ENCODE results near the gene GARIN5B. TPM values are rescaled to one million over a fixed set of nuclear protein-coding genes. Genes with fewer than 3 reads are reported as not detected.
A peak's percentile ranks its signal among the peaks of the same experiment; 100 is the strongest.

The GARIN5B gene
- total RNA-seq, 1 experiment from 2014 or later = not detected

GRCh38 chr19:55390461-55390880 lies 27.4 kb upstream of the GARIN5B start:
- no peak for DNase-seq (ENCODE audit: low spot score)
- in situ Hi-C loops (cut with HindIII; ENCODE audit: low sequenced_read_pairs) = no loop called here

- no peak for DNase-seq (ENCODE audit: low spot score)
- in situ Hi-C loops (cut with HindIII; ENCODE audit: low sequenced_read_pairs) = no loop called here
Measured at GRCh38 chr19:55389386-55390317, 26.6 kb upstream of the GARIN5B start.

DNA sequence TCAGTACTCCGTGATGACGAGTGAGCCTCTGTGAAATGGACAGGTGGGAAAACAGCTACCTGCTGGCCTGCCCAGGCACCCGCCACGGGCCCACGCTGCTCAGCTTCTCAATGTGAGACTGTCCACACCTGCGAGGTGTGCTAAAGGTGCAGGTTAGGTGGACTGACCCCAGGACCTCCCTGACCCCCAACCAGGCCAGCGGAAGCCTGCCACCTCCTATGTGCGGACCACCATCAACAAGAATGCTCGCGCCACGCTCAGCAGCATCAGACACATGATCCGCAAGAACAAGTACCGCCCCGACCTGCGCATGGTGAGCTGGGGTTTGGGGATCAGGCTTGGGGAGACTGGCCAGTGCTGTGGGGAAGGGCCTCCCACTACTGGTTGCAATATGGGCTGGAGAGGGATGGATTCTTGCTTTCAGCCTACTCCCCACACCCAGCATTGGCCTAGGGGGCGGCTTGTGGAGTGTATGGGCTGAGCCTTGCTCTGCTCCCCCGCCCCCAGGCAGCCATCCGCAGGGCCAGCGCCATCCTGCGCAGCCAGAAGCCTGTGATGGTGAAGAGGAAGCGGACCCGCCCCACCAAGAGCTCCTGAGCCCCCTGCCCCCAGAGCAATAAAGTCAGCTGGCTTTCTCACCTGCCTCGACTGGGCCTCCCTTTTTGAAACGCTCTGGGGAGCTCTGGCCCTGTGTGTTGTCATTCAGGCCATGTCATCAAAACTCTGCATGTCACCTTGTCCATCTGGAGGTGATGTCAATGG lies 24.9 kb upstream of the GARIN5B start:
- no peak for DNase-seq (ENCODE audit: low spot score)
- in situ Hi-C loops (cut with HindIII; ENCODE audit: low sequenced_read_pairs) = no loop called here

- no peak for DNase-seq (ENCODE audit: low spot score)
- in situ Hi-C loops (cut with HindIII; ENCODE audit: low sequenced_read_pairs) = no loop called here
Measured at GRCh38 chr19:55386493-55386971, 23.5 kb upstream of the GARIN5B start.

DNA sequence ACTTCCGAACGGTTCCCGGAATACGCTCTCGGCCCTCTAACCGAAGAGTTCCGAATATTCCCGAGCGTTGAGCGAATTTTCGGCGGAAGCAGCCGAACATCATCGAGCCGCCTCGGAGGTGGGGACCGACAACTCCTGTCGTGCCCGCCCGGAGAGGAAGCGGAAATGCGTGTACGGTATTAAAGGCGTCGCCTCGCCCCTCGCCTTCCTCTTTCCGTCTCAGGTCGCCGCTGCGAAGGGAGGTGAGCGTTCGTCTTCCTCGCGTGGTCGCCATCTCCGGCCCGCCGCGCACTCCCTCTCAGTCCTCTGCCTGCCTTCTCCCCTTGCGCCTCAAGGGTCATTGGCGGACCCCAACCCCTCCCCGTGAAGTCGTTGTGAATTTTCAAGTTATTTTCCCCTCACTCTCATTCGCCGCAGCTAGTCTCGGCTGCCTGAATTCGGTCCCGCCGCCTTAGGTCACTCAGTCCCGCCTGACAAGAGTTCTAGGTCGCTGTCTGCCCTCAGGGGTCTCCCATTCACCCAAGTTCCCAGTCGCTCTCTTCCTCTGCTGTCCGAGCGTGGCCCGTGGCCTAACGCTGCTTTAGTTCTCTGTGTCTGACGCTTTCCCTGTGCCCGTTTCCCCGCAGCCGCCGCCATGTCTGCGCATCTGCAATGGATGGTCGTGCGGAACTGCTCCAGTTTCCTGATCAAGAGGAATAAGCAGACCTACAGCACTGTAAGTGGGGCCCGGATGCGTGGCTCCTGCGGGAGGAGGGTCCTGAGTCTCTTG lies 22.8 kb upstream of the GARIN5B start, which contains the start of gene RPL28:
Gene RPL28 (plus strand): TSS at position 209 of the 769 bp plus-strand sequence. CDS start 426 bp downstream, at position 635.
- in situ Hi-C loops (cut with HindIII; ENCODE audit: low sequenced_read_pairs) = no loop called here
- DNase-seq (ENCODE audit: low spot score) = peak; percentile 98

GRCh38 chr19:55384920-55385723 lies 22.1 kb upstream of the GARIN5B start:
- DNase-seq (ENCODE audit: low spot score) = peak; percentile 97
- in situ Hi-C loops (cut with HindIII; ENCODE audit: low sequenced_read_pairs) = no loop called here

DNA sequence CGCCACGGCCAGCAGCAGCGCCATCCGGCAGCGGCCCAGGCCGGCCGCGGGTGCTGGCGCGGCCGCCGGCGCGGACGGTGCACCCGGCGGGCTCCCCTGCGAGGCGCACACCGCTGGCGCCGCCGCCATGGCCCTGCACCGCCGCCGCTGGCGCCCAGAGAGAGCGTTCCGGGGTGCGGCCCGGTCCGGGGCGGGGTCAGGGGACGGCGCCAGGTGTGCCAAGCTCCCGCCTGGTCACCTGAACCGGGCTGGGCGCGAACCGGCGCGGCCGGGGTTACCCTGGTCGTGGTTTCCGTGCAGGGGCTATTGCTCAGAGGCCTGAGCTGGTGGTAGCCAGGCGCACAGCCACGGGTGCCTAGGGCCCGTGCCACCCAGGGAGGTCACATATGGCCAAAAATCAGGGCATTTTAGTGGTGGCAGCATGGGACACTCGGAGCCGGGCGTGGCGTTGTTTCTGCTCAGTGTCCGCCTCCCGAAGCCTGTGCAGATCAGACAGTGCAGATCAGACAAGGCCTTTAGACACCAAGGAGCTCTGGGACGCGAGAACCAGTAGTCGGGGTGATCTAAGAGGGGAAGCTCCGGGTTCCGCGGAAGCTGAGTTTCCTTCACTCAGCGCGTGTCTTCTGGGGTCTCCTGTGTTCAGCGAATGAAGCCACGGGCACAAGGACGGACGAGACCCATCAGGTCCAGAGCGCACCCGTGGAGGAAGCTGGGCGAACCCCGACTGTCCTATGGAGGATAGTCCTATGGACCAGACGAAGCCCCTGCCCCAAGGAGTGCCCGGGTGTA lies 21.3 kb upstream of the GARIN5B start, which contains the start of gene TMEM238:
Gene TMEM238 (minus strand): TSS at position 162 of the 789 bp plus-strand sequence. CDS start 33 bp downstream, at position 129.
- in situ Hi-C loops (cut with HindIII; ENCODE audit: low sequenced_read_pairs) = no loop called here
- peak; percentile 49 for DNase-seq (ENCODE audit: low spot score)

DNA sequence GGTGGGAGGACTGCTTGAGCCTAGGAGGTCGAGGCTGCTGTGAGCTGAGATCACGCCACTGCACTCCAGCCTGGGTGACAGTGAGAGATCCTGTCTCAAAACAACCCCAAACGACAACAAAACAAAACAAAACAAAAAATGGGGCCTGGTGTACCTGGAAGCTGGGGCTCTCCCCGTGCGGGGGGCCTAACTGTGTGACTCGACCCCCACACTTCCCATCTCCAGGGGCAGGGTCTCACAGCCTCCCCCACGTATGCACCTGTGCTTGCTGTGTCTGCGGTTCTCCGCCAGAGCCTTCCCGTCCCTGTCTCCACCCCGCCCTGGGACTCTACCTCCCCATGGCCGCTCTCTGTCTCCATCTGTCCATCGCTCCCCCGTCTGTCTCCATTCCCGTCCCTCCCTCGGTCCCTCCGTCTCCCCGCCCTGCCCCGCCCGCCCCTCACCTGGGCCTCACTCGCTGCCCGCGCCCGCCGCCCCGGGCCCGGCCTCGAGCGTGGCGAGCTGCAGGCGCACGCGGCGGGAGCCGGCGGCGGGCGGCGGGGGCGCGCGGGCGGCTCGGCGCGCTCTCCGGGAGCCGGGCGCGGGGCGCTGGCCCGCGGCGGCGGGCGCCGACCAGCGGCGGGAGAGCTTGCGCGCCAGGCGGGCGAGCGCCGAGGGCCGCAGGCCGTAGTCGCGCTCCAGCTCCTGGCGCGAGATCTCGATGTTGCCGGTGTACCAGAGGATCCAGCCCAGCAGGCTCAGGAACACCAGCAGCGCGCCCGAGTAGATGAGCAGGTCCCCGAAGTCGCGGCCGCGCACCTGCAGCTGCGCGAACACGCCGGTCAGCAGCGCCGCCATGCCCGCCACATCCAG lies 20.4 kb upstream of the GARIN5B start:
- peak; percentile 45 for DNase-seq (ENCODE audit: low spot score)
- in situ Hi-C loops (cut with HindIII; ENCODE audit: low sequenced_read_pairs) = no loop called here

DNA sequence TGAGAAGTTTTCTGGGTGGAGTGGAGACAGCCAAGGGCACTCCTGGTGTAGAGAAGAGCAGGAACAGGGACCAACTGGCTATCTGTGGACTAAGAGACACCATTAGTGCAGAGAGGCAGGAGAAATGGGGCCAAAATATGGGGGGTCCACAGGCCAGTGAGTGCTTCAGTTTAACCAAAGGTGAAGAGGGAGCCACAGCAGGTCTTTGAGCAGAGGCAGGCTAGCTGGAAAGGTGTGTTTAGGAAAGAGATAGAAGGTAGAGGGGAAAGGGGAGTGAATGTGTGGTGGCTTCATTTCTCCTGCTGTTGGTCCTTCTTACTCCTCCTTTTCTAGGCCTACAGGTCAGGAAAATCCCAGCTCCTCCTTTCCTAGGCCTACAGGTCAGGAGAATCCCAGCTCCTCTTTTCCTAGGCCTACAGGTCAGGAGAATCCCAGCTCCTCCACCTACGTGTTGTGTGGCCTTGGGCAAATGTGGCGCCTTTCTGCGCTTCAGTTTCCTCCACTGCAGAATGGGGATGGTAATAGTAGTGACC lies 19.5 kb upstream of the GARIN5B start:
- in situ Hi-C loops (cut with HindIII; ENCODE audit: low sequenced_read_pairs) = no loop called here
- DNase-seq (ENCODE audit: low spot score) = no peak

- no peak for DNase-seq (ENCODE audit: low spot score)
- in situ Hi-C loops (cut with HindIII; ENCODE audit: low sequenced_read_pairs) = no loop called here
Measured at GRCh38 chr19:55382013-55382412, 19.0 kb upstream of the GARIN5B start.

DNA sequence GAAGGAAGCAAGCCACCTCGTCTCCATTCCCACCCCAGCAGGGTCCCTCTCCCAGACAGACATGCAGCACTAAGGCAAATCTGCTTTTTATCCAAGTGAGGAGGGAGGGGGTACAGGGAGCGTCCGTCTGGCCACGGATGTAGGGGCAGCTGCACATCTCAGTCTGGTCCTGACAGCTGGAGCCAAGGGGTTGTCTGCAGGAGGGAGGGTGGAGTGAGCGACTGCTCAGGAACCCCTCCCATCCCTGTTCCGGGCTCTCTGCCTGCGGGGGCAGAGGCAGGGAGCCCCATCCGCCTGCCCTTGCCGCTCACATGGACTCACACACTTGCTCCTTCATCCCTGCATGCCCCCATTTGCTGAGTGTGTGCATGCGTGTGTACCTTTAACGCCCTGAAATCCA lies 16.1 kb upstream of the GARIN5B start:
- no peak for DNase-seq (ENCODE audit: low spot score)
- in situ Hi-C loops (cut with HindIII; ENCODE audit: low sequenced_read_pairs) = no loop called here

GRCh38 chr19:55377356-55378131 lies 14.5 kb upstream of the GARIN5B start:
- in situ Hi-C loops (cut with HindIII; ENCODE audit: low sequenced_read_pairs) = no loop called here
- no peak for DNase-seq (ENCODE audit: low spot score)

- no peak for DNase-seq (ENCODE audit: low spot score)
- in situ Hi-C loops (cut with HindIII; ENCODE audit: low sequenced_read_pairs) = no loop called here
Measured at GRCh38 chr19:55376241-55376933, 13.3 kb upstream of the GARIN5B start, which contains the start of gene TMEM190. TMEM190 (plus strand) TSS chr19:55376826; CDS start chr19:55376854, 28 bp downstream.

- DNase-seq (ENCODE audit: low spot score) = no peak
- in situ Hi-C loops (cut with HindIII; ENCODE audit: low sequenced_read_pairs) = no loop called here
Measured at GRCh38 chr19:55373993-55374757, 11.1 kb upstream of the GARIN5B start.
